NCI-H187 (cell line): ENCODE measurements around the gene CD28.

ENCODE experiments used
- DNase-seq, 2 experiments: peaks; one replicate each; lab custom pipeline; 2025; lab: John Stamatoyannopoulos, UW

CD28 gene

DNA sequence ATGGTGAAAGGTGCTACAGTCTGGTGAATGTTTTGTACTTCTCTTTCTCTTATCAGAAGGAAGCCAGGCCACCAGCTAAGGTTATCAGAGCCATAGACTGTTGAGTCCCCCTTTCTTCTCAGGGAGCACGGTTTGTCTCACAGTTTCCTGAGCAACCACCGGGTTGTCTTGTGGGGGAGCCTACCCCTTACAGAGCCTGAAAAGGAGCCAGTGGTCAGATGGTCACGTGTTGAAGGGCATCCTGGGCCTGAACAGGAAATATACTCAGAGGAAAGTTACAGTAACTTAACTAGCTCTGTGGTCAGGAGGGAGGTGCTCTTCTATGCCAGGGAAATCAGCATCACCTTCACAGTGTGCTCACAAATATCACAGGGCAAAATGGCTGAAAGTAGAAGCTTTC lies 11.6 kb downstream of the CD28 start:
- DNase-seq: no peak

DNA sequence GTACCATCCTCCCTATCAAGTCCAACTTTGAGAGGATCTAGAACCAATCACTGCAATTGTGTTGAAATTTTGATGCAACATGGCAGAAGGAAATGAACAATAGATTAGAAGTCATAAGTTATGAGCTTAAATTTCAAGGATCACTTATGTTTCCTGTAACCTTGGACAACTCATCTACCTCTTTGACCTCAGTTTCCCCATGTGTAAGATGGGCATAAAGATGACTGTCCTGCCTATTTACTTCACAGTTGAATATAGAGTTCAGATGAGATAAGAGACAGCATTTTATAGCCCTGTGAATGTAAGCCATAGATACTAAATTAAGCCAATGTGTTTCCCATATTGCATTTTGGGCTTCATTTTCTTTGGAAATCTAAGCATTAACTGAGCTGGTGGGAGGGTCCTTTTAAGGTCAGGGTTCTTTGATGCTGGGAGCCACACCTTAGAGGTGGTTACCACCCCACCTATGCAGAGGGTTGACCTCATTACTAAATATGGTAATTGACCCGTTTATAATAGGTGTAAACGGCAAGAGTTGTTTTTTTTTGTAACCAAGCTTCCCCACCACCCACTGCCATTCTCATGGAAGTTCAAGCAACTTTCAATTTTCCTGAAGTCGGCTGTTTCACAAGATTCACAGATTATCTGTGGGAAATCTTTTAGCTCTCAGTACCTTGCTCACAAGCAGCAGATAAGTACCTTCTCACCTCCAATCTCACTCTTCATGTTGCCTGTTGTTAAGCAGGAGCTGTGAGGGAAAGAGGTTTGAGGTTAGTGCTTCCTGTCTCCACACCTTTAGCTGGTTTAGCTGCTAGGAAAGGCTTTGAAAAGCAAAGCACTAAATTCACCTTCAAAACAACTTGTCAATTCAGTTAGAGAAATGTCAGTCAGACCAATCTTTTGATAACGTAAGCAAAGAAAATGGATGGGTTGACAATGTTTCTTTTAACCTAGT lies 13.3 kb downstream of the CD28 start:
- DNase-seq: no peak

DNA sequence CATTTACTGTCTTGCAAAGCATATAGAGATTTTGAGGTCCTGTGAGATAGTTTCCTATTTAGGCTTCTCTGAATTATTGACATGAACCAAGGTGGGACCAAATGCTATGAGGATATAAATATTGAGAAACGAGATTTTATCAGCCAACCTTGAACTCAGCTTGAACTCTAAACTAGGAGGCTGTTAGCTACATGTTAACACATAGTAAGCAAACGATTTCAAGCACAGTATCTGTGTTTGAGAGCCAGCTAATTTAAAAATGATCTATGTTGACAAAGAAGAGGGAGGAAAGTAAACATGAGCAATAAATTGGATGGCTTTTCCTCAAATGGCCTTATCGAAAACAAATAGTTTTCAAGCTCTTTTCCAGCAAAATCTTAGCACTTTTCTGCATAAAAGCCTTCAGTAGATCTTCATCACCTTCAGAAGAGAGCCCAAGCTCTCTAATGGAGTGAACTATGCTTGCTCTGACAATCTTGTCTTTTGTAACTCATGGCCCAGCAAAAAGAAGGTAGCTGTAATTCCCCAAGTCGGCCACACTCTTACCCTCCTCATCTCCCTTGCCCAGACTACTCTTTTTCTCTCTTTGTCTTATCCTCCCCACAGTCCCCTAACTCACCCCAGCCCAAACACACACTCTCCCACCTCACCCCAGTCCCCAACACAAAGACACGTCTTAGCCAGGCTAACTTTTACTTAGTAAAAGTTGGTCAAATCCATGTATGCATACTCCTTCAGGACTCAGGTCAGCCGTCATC lies 14.7 kb downstream of the CD28 start:
- DNase-seq: no peak

GRCh38 chr2:203721781-203722300 lies 15.4 kb downstream of the CD28 start:
- no peak for DNase-seq

DNA sequence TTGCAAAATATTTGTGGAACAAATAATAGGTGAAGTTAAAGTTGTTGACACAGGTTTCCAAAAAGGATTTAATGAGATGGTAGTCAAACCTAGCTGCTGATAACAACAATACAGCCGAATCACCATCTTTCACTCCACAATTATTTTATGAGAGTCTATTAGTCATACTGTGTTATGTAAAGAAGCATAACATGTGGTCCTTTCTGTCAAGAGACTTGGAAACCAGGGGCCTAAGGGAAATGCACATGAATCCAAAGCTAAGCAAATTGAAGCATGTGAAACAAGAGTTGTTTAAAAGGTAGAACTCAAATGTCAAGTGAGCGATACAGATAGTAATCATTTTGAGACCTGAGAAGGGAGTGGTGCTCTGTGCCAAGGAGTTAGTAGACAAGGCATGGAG lies 16.0 kb downstream of the CD28 start:
- no peak for DNase-seq

DNA sequence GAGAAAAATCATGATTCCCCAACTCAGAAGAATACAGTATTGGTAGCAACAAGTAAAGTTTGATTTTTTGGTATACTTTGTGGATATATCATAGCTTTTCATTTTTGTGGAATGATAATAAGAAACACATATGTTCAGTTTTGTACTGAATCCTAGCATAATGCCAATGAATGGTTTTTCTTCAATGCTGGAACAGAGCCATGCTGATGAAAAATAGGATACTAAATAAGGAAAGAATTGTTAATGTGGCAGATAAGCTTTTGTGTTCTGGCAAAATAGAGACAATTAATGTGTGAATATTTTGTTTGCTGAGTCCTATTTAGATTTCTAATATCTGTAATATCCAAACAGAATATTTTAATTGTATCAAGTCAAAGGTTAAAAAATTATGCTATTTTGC lies 21.9 kb downstream of the CD28 start:
- no peak for DNase-seq

GRCh38 chr2:203730076-203730729 lies 23.8 kb downstream of the CD28 start:
- DNase-seq: no peak

DNA sequence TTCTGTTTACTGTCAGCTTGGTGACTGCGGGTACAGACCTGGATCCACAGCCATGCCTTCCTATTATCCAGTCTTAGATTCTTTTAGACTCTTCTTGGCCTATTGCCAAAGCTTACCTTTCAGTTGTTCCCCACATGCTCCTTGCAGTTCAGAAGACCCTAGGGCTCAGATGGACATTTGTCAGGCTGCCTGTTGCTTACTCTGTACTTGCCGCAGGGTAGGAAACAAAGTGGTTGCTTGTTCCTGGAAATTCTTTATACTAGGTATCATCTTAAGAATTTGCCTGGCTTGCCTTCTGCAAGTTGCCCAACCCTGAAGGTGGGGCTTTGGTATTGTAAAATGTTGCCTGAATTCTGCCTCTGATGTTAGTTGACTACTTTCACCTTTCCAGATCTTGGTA lies 24.4 kb downstream of the CD28 start:
- DNase-seq: no peak

GRCh38 chr2:203732092-203732952 lies 25.9 kb downstream of the CD28 start:
- DNase-seq: no peak

GRCh38 chr2:203732953-203733510 lies 26.6 kb downstream of the CD28 start:
- DNase-seq: no peak

GRCh38 chr2:203733684-203734083 lies 27.2 kb downstream of the CD28 start:
- DNase-seq: no peak

- DNase-seq: no peak
Observed at GRCh38 chr2:203734276-203734983, 28.0 kb downstream of the CD28 start.

DNA sequence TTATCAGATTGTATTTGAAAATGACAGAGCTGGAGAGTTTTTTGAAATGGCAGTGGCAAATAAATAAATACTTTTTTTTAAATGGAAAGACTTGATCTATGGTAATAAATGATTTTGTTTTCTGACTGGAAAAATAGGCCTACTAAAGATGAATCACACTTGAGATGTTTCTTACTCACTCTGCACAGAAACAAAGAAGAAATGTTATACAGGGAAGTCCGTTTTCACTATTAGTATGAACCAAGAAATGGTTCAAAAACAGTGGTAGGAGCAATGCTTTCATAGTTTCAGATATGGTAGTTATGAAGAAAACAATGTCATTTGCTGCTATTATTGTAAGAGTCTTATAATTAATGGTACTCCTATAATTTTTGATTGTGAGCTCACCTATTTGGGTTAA lies 30.9 kb downstream of the CD28 start:
- no peak for DNase-seq

DNA sequence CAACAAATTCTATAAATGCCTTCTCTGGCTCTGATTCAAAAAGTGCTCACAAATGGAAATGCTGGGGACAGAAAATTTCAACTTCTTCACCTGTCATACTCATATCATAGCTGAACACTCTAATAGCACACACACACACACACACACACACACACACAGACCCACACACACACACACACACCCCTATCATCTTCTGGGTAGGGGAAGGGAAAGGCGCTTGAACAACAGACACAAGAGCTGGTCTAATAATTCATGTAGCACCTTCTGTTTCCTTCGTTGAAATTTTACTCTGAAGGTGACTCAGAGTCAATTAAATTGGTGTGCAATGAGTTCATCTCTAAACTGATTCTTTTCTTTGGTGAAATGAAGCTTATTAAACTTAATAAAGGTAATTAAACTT lies 32.9 kb downstream of the CD28 start:
- no peak for DNase-seq

DNA sequence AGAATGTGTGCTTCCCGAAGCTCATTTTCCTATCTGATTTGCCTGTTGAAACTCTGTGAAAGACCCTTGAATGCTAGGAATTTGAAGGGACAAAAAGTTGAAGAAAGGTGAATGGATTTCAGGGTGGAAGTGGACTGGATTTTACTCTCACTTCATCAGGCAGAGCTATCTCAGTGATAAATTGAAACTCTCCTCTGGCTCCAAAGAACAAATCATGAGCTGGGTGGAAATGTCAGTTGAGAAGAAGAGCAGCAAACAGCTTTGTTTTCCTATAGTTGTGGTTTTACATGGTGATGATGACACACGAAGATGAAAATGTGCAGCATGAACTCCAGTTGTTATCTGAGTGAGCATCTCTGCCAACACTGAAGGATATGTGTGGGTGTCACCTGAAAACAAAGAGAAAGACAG lies 34.4 kb downstream of the CD28 start:
- no peak for DNase-seq

- DNase-seq: no peak
Observed at GRCh38 chr2:203741566-203741965, 35.1 kb downstream of the CD28 start.

DNA sequence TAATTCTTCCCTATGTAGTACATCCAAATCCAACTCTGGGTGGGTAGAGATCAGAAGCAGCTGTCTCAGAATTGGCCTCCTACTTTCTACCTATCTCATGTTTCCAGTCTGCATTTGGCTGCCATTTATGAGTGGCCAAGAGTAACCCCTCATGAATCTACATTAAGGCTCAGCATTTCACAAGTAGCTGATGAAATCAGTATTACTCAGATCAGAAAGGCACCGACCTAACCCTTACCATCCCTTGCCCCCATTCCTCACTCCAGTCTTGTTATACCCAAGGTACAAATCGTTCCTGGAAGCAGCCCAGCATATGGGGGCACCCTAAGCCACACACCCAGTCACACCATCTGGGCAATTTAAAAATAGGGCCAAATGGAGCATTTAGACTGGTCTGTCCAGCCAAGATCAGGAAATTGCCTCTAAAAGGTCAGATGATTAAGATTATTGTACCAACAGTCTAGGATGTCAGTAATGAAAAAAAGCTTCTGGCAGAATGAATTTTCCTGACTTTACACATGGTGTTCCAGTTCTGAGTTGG lies 37.1 kb downstream of the CD28 start:
- DNase-seq: no peak

- DNase-seq: no peak
Observed at GRCh38 chr2:203744091-203744490, 37.7 kb downstream of the CD28 start.

- DNase-seq: no peak
Observed at GRCh38 chr2:203745267-203745666, 38.8 kb downstream of the CD28 start.
